OCI-LY7 (cell line): ENCODE data around the gene MOBP.

Experiments
- CTCF ChIP-seq: fragments of 200-600 bp; sonication (generic); conservative IDR thresholded peaks from 2 replicates; pipeline ENCODE4 v1.5.1; 2014; ENCODE audit warnings: mild to moderate bottlenecking, antibody characterized with exemption, low read length, moderate library complexity, mixed read lengths
- EZH2phosphoT487 ChIP-seq: fragments of 200-600 bp; sonication (generic); IDR thresholded peaks from 2 replicates; pipeline ENCODE4 v1.6.1; 2018; ENCODE audit warnings: low read depth, borderline replicate concordance, mild to moderate bottlenecking, mixed run types, antibody characterized with exemption, low read length, moderate library complexity, mixed read lengths

- TF ChIP-seq CTCF (no peak), EZH2phosphoT487 (no peak)
Observed at GRCh38 chr3:39426312-39426711, 41.2 kb upstream of the MOBP start.
